ENCODE measurements around the gene AMOTL1.

AMOTL1 gene

GRCh38 chr11:94795476-94796189 is 27.5 kb downstream of the AMOTL1 start:
- no peak overlapping the region for H3K27ac ChIP-seq (replicated peaks)
- TF ChIP-seq SPI1 (IDR thresholded peaks at IDR 0.05; ENCODE audit: borderline replicate concordance, low read depth) = no peak
- no peak for TF ChIP-seq REST (IDR thresholded peaks at IDR 0.05; ENCODE audit: insufficient replicate concordance, low read depth)
- no peak for TF ChIP-seq POLR2AphosphoS5 (IDR thresholded peaks at IDR 0.05; ENCODE audit: low read depth)
- TF ChIP-seq CTCF (IDR thresholded peaks at IDR 0.05; ENCODE audit: insufficient read depth, low read length) = no peak
- TF ChIP-seq GABPA (IDR thresholded peaks at IDR 0.05; ENCODE audit: low read depth) = no peak
- no peak overlapping the region for H3K4me3 ChIP-seq (replicated peaks; ENCODE audit: insufficient read depth, low read length)
- no peak for DNase-seq (ENCODE audit: low read depth in 1 of 2, low spot score in 1 of 2)
- peaks cover 2% of the 10 kb centered on the region for H3K27me3 ChIP-seq (ENCODE audit: insufficient read depth, poor library complexity, severe bottlenecking)

GRCh38 chr11:94796190-94796580 is 28.0 kb downstream of the AMOTL1 start:
- no peak overlapping the region for H3K27ac ChIP-seq (replicated peaks)
- H3K27me3 ChIP-seq (ENCODE audit: insufficient read depth, poor library complexity, severe bottlenecking) = peaks cover 2% of the 10 kb centered on the region
- H3K4me3 ChIP-seq (replicated peaks; ENCODE audit: insufficient read depth, low read length) = no peak overlapping the region
- no peak for TF ChIP-seq REST (IDR thresholded peaks at IDR 0.05; ENCODE audit: insufficient replicate concordance, low read depth)
- TF ChIP-seq SPI1 (IDR thresholded peaks at IDR 0.05; ENCODE audit: borderline replicate concordance, low read depth) = no peak
- TF ChIP-seq POLR2AphosphoS5 (IDR thresholded peaks at IDR 0.05; ENCODE audit: low read depth) = no peak
- no peak for TF ChIP-seq GABPA (IDR thresholded peaks at IDR 0.05; ENCODE audit: low read depth)
- no peak for TF ChIP-seq CTCF (IDR thresholded peaks at IDR 0.05; ENCODE audit: insufficient read depth, low read length)
- DNase-seq (ENCODE audit: low read depth in 1 of 2, low spot score in 1 of 2) = no peak

- no peak overlapping the region for H3K27ac ChIP-seq (replicated peaks)
Observed at GRCh38 chr11:94796863-94797262, 28.7 kb downstream of the AMOTL1 start.

More at GRCh38 chr11:94796863-94797262, 28.7 kb downstream of the AMOTL1 start:
- Histone ChIP-seq H3K27me3 (ENCODE audit: insufficient read depth, poor library complexity, severe bottlenecking) (peaks cover 2% of the 10 kb centered on the region), H3K4me3 (replicated peaks; ENCODE audit: insufficient read depth, low read length) (no peak overlapping the region)
- DNase-seq (ENCODE audit: low read depth in 1 of 2, low spot score in 1 of 2) = no peak
- TF ChIP-seq SPI1 (IDR thresholded peaks at IDR 0.05; ENCODE audit: borderline replicate concordance, low read depth) = no peak
- TF ChIP-seq GABPA (IDR thresholded peaks at IDR 0.05; ENCODE audit: low read depth) = no peak
- no peak for TF ChIP-seq POLR2AphosphoS5 (IDR thresholded peaks at IDR 0.05; ENCODE audit: low read depth)
- TF ChIP-seq REST (IDR thresholded peaks at IDR 0.05; ENCODE audit: insufficient replicate concordance, low read depth) = no peak
